SK-N-SH (cell line): ENCODE results near the gene ADAMTS14. TPM values are rescaled to one million over a fixed set of nuclear protein-coding genes. Genes with fewer than 3 reads are reported as not detected.

Experiments
- CTCF ChIA-PET: fragments of 300-600, 350-600 bp; formaldehyde crosslinking; extraction: SDS; loops from one replicate; lab custom pipeline; 2021; lab: Yijun Ruan, JAX
- POLR2A ChIA-PET: fragments of 350-600 bp; sonication (Branson Sonifier 250); formaldehyde crosslinking; extraction: SDS; loops from one replicate; lab custom pipeline; 2020; ENCODE audit warnings: antibody characterized with exemption, inconsistent platforms; lab: Yijun Ruan, JAX
- DNase-seq: peaks from one replicate; pipeline ENCODE4 v3.0.0; 2012
- H2AFZ ChIP-seq: fragments of 200-600 bp; sonication (generic); 2 replicates; pipeline ENCODE4 v1.8.1; 2016; ENCODE audit warnings: antibody characterized with exemption, mild to moderate bottlenecking, low read depth
- H3F3A ChIP-seq: fragments of 200-600 bp; sonication (generic); replicated peaks from 2 replicates; pipeline ENCODE3; 2016; ENCODE audit warnings: antibody characterized with exemption, mild to moderate bottlenecking; ENCODE audit not compliant: insufficient read depth
- H3K27ac ChIP-seq, 2 experiments: fragments of 200-500 bp in 1 of 2; fragments of 200-600 bp in 1 of 2; sonication (Bioruptor generic) in 1 of 2; sonication (generic), shearing (Covaris generic) in 1 of 2; 2 replicates each; pipeline versions ENCODE4 v1.5.1 to v1.6.1; 2014 to 2016; ENCODE audit warnings: low read depth in 2 of 2, inconsistent platforms in 1 of 2, low read length in 1 of 2, mild to moderate bottlenecking in 1 of 2, mixed read lengths in 1 of 2
- H3K27me3 ChIP-seq: fragments of 200-600 bp; sonication (generic), shearing (Covaris generic); 2 replicates; pipeline ENCODE4 v1.6.1; 2016; ENCODE audit warnings: mixed run types; ENCODE audit not compliant: insufficient read depth
- H3K36me3 ChIP-seq, 2 experiments: fragments of 200-500 bp in 1 of 2; fragments of 200-600 bp in 1 of 2; sonication (Bioruptor generic) in 1 of 2; sonication (generic) in 1 of 2; replicated peaks in 1 of 2; 2 replicates each; pipeline versions ENCODE3 to v1.5.1; 2014 to 2016; ENCODE audit warnings: low read length in 1 of 2, mild to moderate bottlenecking in 1 of 2; ENCODE audit not compliant: insufficient read depth in 2 of 2, control insufficient read depth in 1 of 2
- H3K4me1 ChIP-seq, 2 experiments: fragments of 200-500 bp in 1 of 2; fragments of 200-600 bp in 1 of 2; sonication (Bioruptor generic) in 1 of 2; sonication (generic), shearing (Covaris generic) in 1 of 2; 2 replicates each; pipeline versions ENCODE4 v1.5.1 to v1.6.1; 2014 to 2016; ENCODE audit warnings: low read depth in 1 of 2, low read length in 1 of 2, mixed run types in 1 of 2; ENCODE audit not compliant: insufficient read depth in 2 of 2, control insufficient read depth in 1 of 2
- H3K4me2 ChIP-seq: fragments of 200-600 bp; sonication (generic), shearing (Covaris generic); 2 replicates; pipeline ENCODE4 v1.6.1; 2017; ENCODE audit warnings: mixed run types
- H3K4me3 ChIP-seq, 2 experiments: fragments of 200-500 bp in 1 of 2; fragments of 200-600 bp in 1 of 2; sonication (Bioruptor generic) in 1 of 2; sonication (generic), shearing (Covaris generic) in 1 of 2; 2 replicates each; pipeline versions ENCODE4 v1.5.1 to v1.8.1; 2014 to 2016; ENCODE audit warnings: low read depth in 2 of 2, inconsistent platforms in 1 of 2, low read length in 1 of 2, mild to moderate bottlenecking in 1 of 2, mixed read lengths in 1 of 2, moderate library complexity in 1 of 2
- H3K79me2 ChIP-seq: fragments of 200-600 bp; sonication (generic); 2 replicates; pipeline ENCODE4 v1.8.1; 2017; ENCODE audit warnings: mild to moderate bottlenecking; ENCODE audit not compliant: insufficient read depth
- H3K9ac ChIP-seq: fragments of 200-600 bp; sonication (generic); 2 replicates; pipeline ENCODE4 v1.6.1; 2017; ENCODE audit warnings: mixed run types
- H3K9me2 ChIP-seq: fragments of 200-600 bp; sonication (generic); 2 replicates; pipeline ENCODE4 v1.6.1; 2017; ENCODE audit warnings: mixed run types
- H3K9me3 ChIP-seq: fragments of 200-600 bp; sonication (generic); 2 replicates; pipeline ENCODE4 v1.6.1; 2017; ENCODE audit warnings: mixed run types, mild to moderate bottlenecking, moderate library complexity
- H4K20me1 ChIP-seq: fragments of 200-600 bp; sonication (generic); 2 replicates; pipeline ENCODE4 v1.6.1; 2017; ENCODE audit warnings: mild to moderate bottlenecking, mixed run types; ENCODE audit not compliant: insufficient read depth
- EP300 ChIP-seq, 2 experiments: IDR thresholded peaks; 2 replicates each; pipeline versions ENCODE4 v1.4.0 to v1.6.1; 2012; ENCODE audit warnings: borderline replicate concordance in 1 of 2, low read depth in 1 of 2, low read length in 1 of 2
- EZH2phosphoT487 ChIP-seq: fragments of 200-600 bp; sonication (generic); IDR thresholded peaks from 2 replicates; pipeline ENCODE4 v1.6.1; 2017; ENCODE audit warnings: low read depth, mixed run types, mild to moderate bottlenecking, antibody characterized with exemption, moderate library complexity, borderline replicate concordance
- FOSL2 ChIP-seq: IDR thresholded peaks from 2 replicates; pipeline ENCODE4 v1.4.0; 2012; ENCODE audit warnings: low read depth, mild to moderate bottlenecking, moderate library complexity, borderline replicate concordance
- FOXJ3 ChIP-seq: sonication (generic); formaldehyde crosslinking; IDR thresholded peaks from 2 replicates; pipeline ENCODE4 v1.5.1; 2020; ENCODE audit warnings: mild to moderate bottlenecking, missing genetic modification reagents
- FOXM1 ChIP-seq: IDR thresholded peaks from 2 replicates; pipeline ENCODE4 v1.4.0; 2012; ENCODE audit warnings: low read depth, mild to moderate bottlenecking
- IRF3 ChIP-seq: fragments of 150-350 bp; IDR thresholded peaks from 2 replicates; pipeline ENCODE4 v1.6.1; 2016; ENCODE audit warnings: mild to moderate bottlenecking, low read depth, low read length
- MAX ChIP-seq: IDR thresholded peaks from 2 replicates; pipeline ENCODE4 v1.4.0; 2012; ENCODE audit warnings: low read depth
- MEF2A ChIP-seq: IDR thresholded peaks from 2 replicates; pipeline ENCODE4 v1.4.0; 2012; ENCODE audit warnings: low read depth, borderline replicate concordance
- MXI1 ChIP-seq: IDR thresholded peaks from 2 replicates; pipeline ENCODE4 v1.6.1; 2012; ENCODE audit warnings: mild to moderate bottlenecking, low read depth, low read length, improper control_type of control experiment
- NFIC ChIP-seq: IDR thresholded peaks from 2 replicates; pipeline ENCODE4 v1.4.0; 2012; ENCODE audit warnings: borderline replicate concordance
- NRF1 ChIP-seq: IDR thresholded peaks from 2 replicates; pipeline ENCODE4 v1.6.1; 2012; ENCODE audit warnings: low read depth, mild to moderate bottlenecking, low read length
- PBX3 ChIP-seq: IDR thresholded peaks from 2 replicates; pipeline ENCODE4; 2012
- POLR2AphosphoS5 ChIP-seq: IDR thresholded peaks from 2 replicates; pipeline ENCODE4 v1.6.1; 2012; ENCODE audit warnings: low read depth, low read length
- RAD21 ChIP-seq: IDR thresholded peaks from 2 replicates; pipeline ENCODE4 v1.6.1; 2012; ENCODE audit warnings: mild to moderate bottlenecking, low read length
- RCOR1 ChIP-seq: fragments of 150-350 bp; IDR thresholded peaks from 2 replicates; pipeline ENCODE4 v1.6.1; 2017; ENCODE audit warnings: antibody characterized with exemption, low read length
- REST ChIP-seq: IDR thresholded peaks from 2 replicates; pipeline ENCODE4 v1.6.1; 2012; ENCODE audit warnings: mild to moderate bottlenecking, low read depth, low read length, moderate library complexity
- RFX5 ChIP-seq: IDR thresholded peaks from 2 replicates; pipeline ENCODE4 v1.6.1; 2012; ENCODE audit warnings: mild to moderate bottlenecking, improper control_type of control experiment, low read length
- TEAD4 ChIP-seq: IDR thresholded peaks from 2 replicates; pipeline ENCODE4 v1.4.0; 2012; ENCODE audit warnings: mild to moderate bottlenecking, borderline replicate concordance; ENCODE audit not compliant: insufficient read depth
- USF1 ChIP-seq: IDR thresholded peaks from 2 replicates; pipeline ENCODE4 v1.4.0; 2012; ENCODE audit warnings: low read depth, borderline replicate concordance
- WGBS: methylation state at CpG from one replicate; pipeline ENCODE4 v1.1.6; 2017; ENCODE audit warnings: low lambda C conversion rate; 5-methylcytosine and 5-hydroxymethylcytosine counted together
- polyA plus RNA-seq, 3 experiments: library from polyadenylated mRNA; depleted of rRNA; stranded (reverse); fragments of >200 nt; gene quantifications; 2 replicates each; pipeline ENCODE4 v1.2.3, GENCODE V29; 2012
- TF ChIP-seq, protein P1 (sequence below): IDR thresholded peaks from 2 replicates; pipeline ENCODE4 v1.4.0; 2012; ENCODE audit warnings: low read depth, borderline replicate concordance

Gene ADAMTS14
- polyA plus RNA-seq, 1 of the 3 experiments (the other 2 are of a cell fraction) = 1.1 TPM

DNA sequence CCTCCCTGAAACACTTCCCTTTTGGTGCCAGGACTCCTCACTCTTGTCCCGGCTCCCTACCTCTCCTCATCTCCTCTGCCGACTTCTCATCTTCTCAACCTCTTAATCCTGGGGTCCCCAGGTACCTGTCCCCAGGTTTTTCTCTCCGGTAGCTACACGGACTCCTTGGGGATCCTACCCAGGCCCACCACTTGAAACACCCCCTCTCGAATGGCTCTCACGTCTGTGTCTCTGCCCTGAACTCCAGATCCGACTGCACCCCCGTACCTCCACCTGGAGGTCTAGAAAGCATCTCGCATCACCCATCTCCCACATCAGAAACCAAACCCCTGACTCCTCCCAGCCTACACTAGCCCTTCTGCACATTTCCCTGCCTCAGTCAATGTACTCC, 108.1 kb downstream of the ADAMTS14 start:
- WGBS = 81% methylated on average over 9 of the region's 9 CpGs
- Histone ChIP-seq H3K9me3 (no peaks in the 10 kb centered on the region), H3K27me3 (0 out of 2 replicates have a peak, but pooled peaks cover 12% of the 10 kb centered on the region), H3K9me2 (no peaks in the 10 kb centered on the region), H3K9ac (no peak overlapping the region), H3K36me3 (no peaks in the 10 kb centered on the region), H3K27ac (no peak overlapping the region), H3K79me2 (no peaks in the 10 kb centered on the region), H4K20me1 (no peaks in the 10 kb centered on the region), H3K4me3 (no peak overlapping the region), H3K4me2 (no peak overlapping the region), H2AFZ (no peak overlapping the region), H3K4me1 (peaks cover 0 to 10% of the 10 kb centered on the region in 2 experiments; a peak in 1 of 4 replicates), H3F3A (no peaks in the 10 kb centered on the region)
- TF ChIP-seq RFX5 = no peak
- TF ChIP-seq IRF3 = no peak
- no peak for TF ChIP-seq FOXJ3 (CRISPR knock-in tag)
- no peak for TF ChIP-seq PBX3
- TF ChIP-seq NRF1 = no peak
- TF ChIP-seq MAX = no peak
- TF ChIP-seq POLR2AphosphoS5 = no peak
- TF ChIP-seq EZH2phosphoT487 = no peak
- no peak for TF ChIP-seq FOSL2
- no peak for TF ChIP-seq TEAD4
- TF ChIP-seq RCOR1 = no peak
- no peak for TF ChIP-seq RAD21
- no peak for TF ChIP-seq MXI1
- TF ChIP-seq MEF2A = no peak
- TF ChIP-seq USF1 = no peak
- ChIA-PET CTCF (no interaction called here), POLR2A (no interaction called here)
- DNase-seq = peak; percentile 8

GRCh38 chr10:70780772-70781171, 108.5 kb downstream of the ADAMTS14 start:
- no peaks in the 10 kb centered on the region for H4K20me1 ChIP-seq
- no peak overlapping the region for H3K4me3 ChIP-seq
- H3K36me3 ChIP-seq = no peaks in the 10 kb centered on the region
- POLR2A ChIA-PET = no interaction called here
- no peaks in the 10 kb centered on the region for H3K9me2 ChIP-seq
- H3K27ac ChIP-seq = no peak overlapping the region
- no peak overlapping the region for H2AFZ ChIP-seq
- H3F3A ChIP-seq = no peaks in the 10 kb centered on the region
- no peak for DNase-seq
- H3K79me2 ChIP-seq = no peaks in the 10 kb centered on the region
- H3K9ac ChIP-seq = no peak overlapping the region
- 65% methylated on average over 4 of the region's 4 CpGs for WGBS
- CTCF ChIA-PET = no interaction called here
- peaks cover 0 to 10% of the 10 kb centered on the region in 2 experiments; a peak in 1 of 4 replicates for H3K4me1 ChIP-seq
- H3K4me2 ChIP-seq = no peak overlapping the region
- H3K9me3 ChIP-seq = no peaks in the 10 kb centered on the region
- 0 out of 2 replicates have a peak, but pooled peaks cover 12% of the 10 kb centered on the region for H3K27me3 ChIP-seq
- TF ChIP-seq NFIC (no peak), EZH2phosphoT487 (no peak), FOSL2 (no peak), REST (no peak), FOXM1 (no peak), EP300 (IDR thresholded peaks at IDR 0.05; ENCODE audit: borderline replicate concordance in 1 of 2, low read depth in 1 of 2, low read length in 1 of 2) (no peak)
- TF ChIP-seq, protein P1, sequence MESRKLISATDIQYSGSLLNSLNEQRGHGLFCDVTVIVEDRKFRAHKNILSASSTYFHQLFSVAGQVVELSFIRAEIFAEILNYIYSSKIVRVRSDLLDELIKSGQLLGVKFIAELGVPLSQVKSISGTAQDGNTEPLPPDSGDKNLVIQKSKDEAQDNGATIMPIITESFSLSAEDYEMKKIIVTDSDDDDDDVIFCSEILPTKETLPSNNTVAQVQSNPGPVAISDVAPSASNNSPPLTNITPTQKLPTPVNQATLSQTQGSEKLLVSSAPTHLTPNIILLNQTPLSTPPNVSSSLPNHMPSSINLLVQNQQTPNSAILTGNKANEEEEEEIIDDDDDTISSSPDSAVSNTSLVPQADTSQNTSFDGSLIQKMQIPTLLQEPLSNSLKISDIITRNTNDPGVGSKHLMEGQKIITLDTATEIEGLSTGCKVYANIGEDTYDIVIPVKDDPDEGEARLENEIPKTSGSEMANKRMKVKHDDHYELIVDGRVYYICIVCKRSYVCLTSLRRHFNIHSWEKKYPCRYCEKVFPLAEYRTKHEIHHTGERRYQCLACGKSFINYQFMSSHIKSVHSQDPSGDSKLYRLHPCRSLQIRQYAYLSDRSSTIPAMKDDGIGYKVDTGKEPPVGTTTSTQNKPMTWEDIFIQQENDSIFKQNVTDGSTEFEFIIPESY = no peak
